Measurements from ENCODE around the gene LDLRAD2. TPM values are rescaled to one million over a fixed set of nuclear protein-coding genes. Genes with fewer than 3 reads are reported as not detected.
"Not testable (repeated sequence)": the region's sequence is repeated elsewhere in the genome, so short reads cannot be mapped to it uniquely, and the experiment has no call there.

The LDLRAD2 gene
- total RNA-seq, 1 donor from 2014 or later: 0.19 TPM

DNA sequence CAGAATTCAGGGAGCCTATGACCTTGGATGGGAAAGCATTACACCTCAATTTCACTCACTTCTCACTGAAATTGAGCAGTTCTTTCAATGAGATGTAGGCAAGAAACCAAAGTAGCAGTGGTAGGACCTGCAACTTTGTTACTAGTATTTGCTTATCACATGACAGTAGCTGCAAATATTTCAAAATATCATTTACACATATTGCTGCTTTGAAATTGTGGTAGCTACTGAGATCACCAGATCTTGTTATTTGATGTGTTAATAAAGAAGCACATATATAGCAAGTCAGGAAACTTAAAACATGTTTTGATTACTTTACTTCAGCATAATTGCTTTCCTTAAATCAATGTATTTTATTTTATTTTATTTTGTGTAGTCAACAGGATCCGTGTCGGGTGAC lies 12.9 kb downstream of the LDLRAD2 start:
- TF ChIP-seq, protein P1, sequence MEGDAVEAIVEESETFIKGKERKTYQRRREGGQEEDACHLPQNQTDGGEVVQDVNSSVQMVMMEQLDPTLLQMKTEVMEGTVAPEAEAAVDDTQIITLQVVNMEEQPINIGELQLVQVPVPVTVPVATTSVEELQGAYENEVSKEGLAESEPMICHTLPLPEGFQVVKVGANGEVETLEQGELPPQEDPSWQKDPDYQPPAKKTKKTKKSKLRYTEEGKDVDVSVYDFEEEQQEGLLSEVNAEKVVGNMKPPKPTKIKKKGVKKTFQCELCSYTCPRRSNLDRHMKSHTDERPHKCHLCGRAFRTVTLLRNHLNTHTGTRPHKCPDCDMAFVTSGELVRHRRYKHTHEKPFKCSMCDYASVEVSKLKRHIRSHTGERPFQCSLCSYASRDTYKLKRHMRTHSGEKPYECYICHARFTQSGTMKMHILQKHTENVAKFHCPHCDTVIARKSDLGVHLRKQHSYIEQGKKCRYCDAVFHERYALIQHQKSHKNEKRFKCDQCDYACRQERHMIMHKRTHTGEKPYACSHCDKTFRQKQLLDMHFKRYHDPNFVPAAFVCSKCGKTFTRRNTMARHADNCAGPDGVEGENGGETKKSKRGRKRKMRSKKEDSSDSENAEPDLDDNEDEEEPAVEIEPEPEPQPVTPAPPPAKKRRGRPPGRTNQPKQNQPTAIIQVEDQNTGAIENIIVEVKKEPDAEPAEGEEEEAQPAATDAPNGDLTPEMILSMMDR (conservative IDR thresholded peaks at IDR 0.05): no peak
- Mint-ChIP-seq H3K27me3 (no peaks in the 10 kb centered on the region), H3K4me1 (ENCODE audit: unreplicated experiment) (no peaks in the 10 kb centered on the region), H3K27ac (no peak overlapping the region), H3K36me3 (peaks cover 5% of the 10 kb centered on the region), H3K9me3 (no peaks in the 10 kb centered on the region), H3K4me3 (no peak overlapping the region)
- DNase-seq (ENCODE audit: extremely low spot score, unreplicated experiment): no peak

DNA sequence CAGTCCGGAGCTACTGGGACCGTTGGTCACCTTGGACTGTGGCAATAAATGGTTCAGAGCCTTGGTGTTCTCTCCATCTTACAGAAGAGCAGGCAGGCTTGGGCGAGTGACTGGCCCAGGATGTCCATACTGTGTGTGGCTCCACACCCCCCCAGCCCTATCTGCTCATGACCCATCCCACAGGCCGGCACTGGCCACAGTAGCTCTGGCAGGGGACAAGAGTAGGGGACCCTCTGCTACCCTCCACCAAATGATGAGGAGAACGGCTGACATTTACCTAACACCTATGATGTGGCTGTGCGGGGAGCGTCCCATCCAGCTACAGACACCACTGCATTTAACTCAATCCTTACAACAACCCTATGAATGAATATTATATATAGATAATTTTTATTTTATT lies 13.3 kb downstream of the LDLRAD2 start:
- H3K4me3 Mint-ChIP-seq: no peak overlapping the region
- TF ChIP-seq, protein P1 (conservative IDR thresholded peaks at IDR 0.05): no peak
- H3K27ac Mint-ChIP-seq: no peak overlapping the region
- no peak for DNase-seq (ENCODE audit: extremely low spot score, unreplicated experiment)
- no peaks in the 10 kb centered on the region for H3K9me3 Mint-ChIP-seq
- no peaks in the 10 kb centered on the region for H3K4me1 Mint-ChIP-seq (ENCODE audit: unreplicated experiment)
- peaks cover 5% of the 10 kb centered on the region for H3K36me3 Mint-ChIP-seq
- no peaks in the 10 kb centered on the region for H3K27me3 Mint-ChIP-seq

DNA sequence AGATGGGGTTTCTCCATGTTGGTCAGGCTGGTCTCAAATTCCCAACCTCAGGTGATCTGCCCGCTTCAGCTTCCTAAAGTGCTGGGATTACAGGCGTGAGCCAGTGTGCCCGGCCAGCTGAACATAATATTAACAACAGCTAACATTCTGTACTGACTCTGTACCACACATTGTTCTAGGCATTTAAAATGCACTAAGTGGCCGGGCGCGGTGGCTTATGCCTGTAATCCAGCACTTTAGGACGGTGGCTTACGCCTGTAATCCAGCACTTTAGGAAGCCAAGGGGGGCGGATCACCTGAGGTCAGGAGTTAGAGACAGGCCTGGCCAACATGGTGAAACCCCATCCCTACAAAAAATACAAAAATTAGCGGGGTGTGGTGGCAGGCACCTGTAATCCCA lies 14.6 kb downstream of the LDLRAD2 start:
- H3K9me3 Mint-ChIP-seq; H3K36me3 Mint-ChIP-seq; H3K4me1 Mint-ChIP-seq (ENCODE audit: unreplicated experiment); H3K27me3 Mint-ChIP-seq; DNase-seq (ENCODE audit: extremely low spot score, unreplicated experiment); H3K4me3 Mint-ChIP-seq; H3K27ac Mint-ChIP-seq: not testable (repeated sequence)

DNA sequence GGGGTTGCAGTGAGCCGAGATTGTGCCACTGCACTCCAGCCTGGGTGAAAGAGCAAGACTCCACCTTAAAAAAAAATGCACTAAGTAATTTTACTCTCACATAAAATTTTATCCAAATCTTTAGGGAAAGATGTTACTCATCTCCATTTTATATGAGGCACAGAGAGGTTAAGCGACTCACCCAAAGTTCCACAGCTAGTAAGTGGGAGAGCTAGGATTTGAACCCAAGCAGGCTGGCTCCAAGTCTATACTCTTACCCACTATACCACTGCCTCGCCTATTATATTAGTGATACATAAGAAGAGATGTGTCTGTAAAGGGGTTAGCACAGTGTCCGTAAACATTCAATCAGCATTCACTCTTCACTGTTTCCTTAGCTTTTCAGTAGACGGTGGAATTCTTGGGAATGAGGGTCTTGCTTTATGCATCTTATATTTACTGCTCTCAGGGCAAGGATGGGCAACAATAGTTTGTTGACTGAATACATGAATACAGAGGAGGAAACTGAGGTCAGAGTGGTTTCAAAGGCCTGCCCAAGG lies 15.1 kb downstream of the LDLRAD2 start:
- Mint-ChIP-seq H3K4me3 (no peak overlapping the region), H3K9me3 (no peaks in the 10 kb centered on the region), H3K36me3 (peaks cover 10% of the 10 kb centered on the region), H3K4me1 (ENCODE audit: unreplicated experiment) (no peaks in the 10 kb centered on the region), H3K27me3 (no peaks in the 10 kb centered on the region), H3K27ac (no peak overlapping the region)
- TF ChIP-seq, protein P1 (conservative IDR thresholded peaks at IDR 0.05): no peak
- no peak for DNase-seq (ENCODE audit: extremely low spot score, unreplicated experiment)

- Mint-ChIP-seq H3K9me3 (no peaks in the 10 kb centered on the region), H3K4me1 (ENCODE audit: unreplicated experiment) (no peaks in the 10 kb centered on the region), H3K4me3 (no peak overlapping the region), H3K27ac (no peak overlapping the region), H3K36me3 (peaks cover 14% of the 10 kb centered on the region), H3K27me3 (no peaks in the 10 kb centered on the region)
- TF ChIP-seq, protein P1 (conservative IDR thresholded peaks at IDR 0.05): no peak
- DNase-seq (ENCODE audit: extremely low spot score, unreplicated experiment): no peak
These were observed 16.0 kb downstream of the LDLRAD2 start for GRCh38 chr1:21828075-21828474.

- no peaks in the 10 kb centered on the region for H3K9me3 Mint-ChIP-seq
- peaks cover 16% of the 10 kb centered on the region for H3K36me3 Mint-ChIP-seq
- H3K27me3 Mint-ChIP-seq: no peaks in the 10 kb centered on the region
- H3K4me1 Mint-ChIP-seq (ENCODE audit: unreplicated experiment): no peaks in the 10 kb centered on the region
- no peak overlapping the region for H3K27ac Mint-ChIP-seq
- DNase-seq (ENCODE audit: extremely low spot score, unreplicated experiment): no peak
- H3K4me3 Mint-ChIP-seq: no peak overlapping the region
- TF ChIP-seq, protein P1 (conservative IDR thresholded peaks at IDR 0.05): no peak
These were observed 16.6 kb downstream of the LDLRAD2 start for GRCh38 chr1:21828506-21829210.

All from type B pancreatic cell (in vitro differentiated cells).